Loucy (cell line): ENCODE results near the gene PDE2A.

Source experiments
- H2AFZ ChIP-seq: fragments of 200-600 bp; sonication (generic); 2 replicates; pipeline ENCODE4 v1.6.0; 2016; ENCODE audit warnings: antibody characterized with exemption, mild to moderate bottlenecking, low read length, moderate library complexity
- H3F3A ChIP-seq: fragments of 200-600 bp; 2 replicates; pipeline ENCODE4 v1.6.0; 2016; ENCODE audit warnings: antibody characterized with exemption, low read depth, mild to moderate bottlenecking
- H3K27me3 ChIP-seq: fragments of 200-600 bp; sonication (generic); 2 replicates; pipeline ENCODE4 v1.6.1; 2014; ENCODE audit warnings: low read length, mild to moderate bottlenecking; ENCODE audit not compliant: insufficient read depth, poor library complexity, severe bottlenecking
- H3K36me3 ChIP-seq: fragments of 200-600 bp; sonication (generic); 2 replicates; pipeline ENCODE4 v1.6.1; 2016; ENCODE audit warnings: low read length; ENCODE audit not compliant: insufficient read depth
- H3K4me1 ChIP-seq: fragments of 200-600 bp; sonication (generic); 2 replicates; pipeline ENCODE4 v1.5.1; 2014; ENCODE audit warnings: low read length, mild to moderate bottlenecking; ENCODE audit not compliant: insufficient read depth, poor library complexity, severe bottlenecking
- H3K4me2 ChIP-seq: fragments of 200-600 bp; sonication (generic); 2 replicates; pipeline ENCODE4 v1.6.0; 2014; ENCODE audit warnings: antibody characterized with exemption, low read length, low read depth, mild to moderate bottlenecking; ENCODE audit not compliant: poor library complexity, severe bottlenecking
- H3K4me3 ChIP-seq: fragments of 200-600 bp; sonication (generic); 2 replicates; pipeline ENCODE4 v1.5.1; 2014; ENCODE audit warnings: low read length, mild to moderate bottlenecking, mixed read lengths; ENCODE audit not compliant: poor library complexity, severe bottlenecking
- H3K79me2 ChIP-seq: fragments of 200-600 bp; sonication (generic); 2 replicates; pipeline ENCODE4 v1.6.1; 2014; ENCODE audit warnings: low read length; ENCODE audit not compliant: insufficient read depth
- H3K9ac ChIP-seq: fragments of 200-600 bp; sonication (generic); 2 replicates; pipeline ENCODE4 v1.6.0; 2014; ENCODE audit warnings: mild to moderate bottlenecking, low read depth, low read length, moderate library complexity; ENCODE audit not compliant: poor library complexity, severe bottlenecking
- H3K9me2 ChIP-seq: fragments of 200-600 bp; sonication (generic); replicated peaks from 2 replicates; pipeline ENCODE4 v1.6.1; 2016; ENCODE audit warnings: low read depth, low read length, mixed read lengths
- H3K9me3 ChIP-seq: fragments of 200-600 bp; sonication (generic); 2 replicates; pipeline ENCODE4 v1.6.1; 2014; ENCODE audit warnings: mild to moderate bottlenecking, antibody characterized with exemption, low read length, low read depth; ENCODE audit not compliant: insufficient read depth
- H4K20me1 ChIP-seq: fragments of 200-600 bp; sonication (generic); 2 replicates; pipeline ENCODE4 v1.6.0; 2014; ENCODE audit warnings: antibody characterized with exemption, low read length, mild to moderate bottlenecking; ENCODE audit not compliant: insufficient read depth, poor library complexity, severe bottlenecking
- EZH2phosphoT487 ChIP-seq: fragments of 200-600 bp; IDR thresholded peaks from 2 replicates; pipeline ENCODE4 v1.6.1; 2018; ENCODE audit warnings: antibody characterized with exemption, mild to moderate bottlenecking, moderate library complexity, borderline replicate concordance
- TF ChIP-seq, protein P1 (sequence below): fragments of 200-600 bp; sonication (generic); conservative IDR thresholded peaks from 2 replicates; pipeline ENCODE4 v1.5.1; 2014; ENCODE audit warnings: mild to moderate bottlenecking, antibody characterized with exemption, low read length

The PDE2A gene

GRCh38 chr11:72662036-72662435, 12.2 kb downstream of the PDE2A start:
- Histone ChIP-seq H3K27me3 (no peaks in the 10 kb centered on the region), H2AFZ (no peak overlapping the region), H3K36me3 (no peaks in the 10 kb centered on the region), H3K9me3 (peaks cover under 1% of the 10 kb centered on the region; the same call in 1 of the 2 replicates), H3K4me3 (no peak overlapping the region), H3F3A (no peaks in the 10 kb centered on the region), H3K79me2 (no peaks in the 10 kb centered on the region), H3K9me2 (no peaks in the 10 kb centered on the region), H3K4me1 (no peaks in the 10 kb centered on the region), H4K20me1 (no peaks in the 10 kb centered on the region), H3K4me2 (no peak overlapping the region), H3K9ac (no peak overlapping the region)
- TF ChIP-seq, protein P1, sequence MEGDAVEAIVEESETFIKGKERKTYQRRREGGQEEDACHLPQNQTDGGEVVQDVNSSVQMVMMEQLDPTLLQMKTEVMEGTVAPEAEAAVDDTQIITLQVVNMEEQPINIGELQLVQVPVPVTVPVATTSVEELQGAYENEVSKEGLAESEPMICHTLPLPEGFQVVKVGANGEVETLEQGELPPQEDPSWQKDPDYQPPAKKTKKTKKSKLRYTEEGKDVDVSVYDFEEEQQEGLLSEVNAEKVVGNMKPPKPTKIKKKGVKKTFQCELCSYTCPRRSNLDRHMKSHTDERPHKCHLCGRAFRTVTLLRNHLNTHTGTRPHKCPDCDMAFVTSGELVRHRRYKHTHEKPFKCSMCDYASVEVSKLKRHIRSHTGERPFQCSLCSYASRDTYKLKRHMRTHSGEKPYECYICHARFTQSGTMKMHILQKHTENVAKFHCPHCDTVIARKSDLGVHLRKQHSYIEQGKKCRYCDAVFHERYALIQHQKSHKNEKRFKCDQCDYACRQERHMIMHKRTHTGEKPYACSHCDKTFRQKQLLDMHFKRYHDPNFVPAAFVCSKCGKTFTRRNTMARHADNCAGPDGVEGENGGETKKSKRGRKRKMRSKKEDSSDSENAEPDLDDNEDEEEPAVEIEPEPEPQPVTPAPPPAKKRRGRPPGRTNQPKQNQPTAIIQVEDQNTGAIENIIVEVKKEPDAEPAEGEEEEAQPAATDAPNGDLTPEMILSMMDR = no peak
- no peak for TF ChIP-seq EZH2phosphoT487

DNA sequence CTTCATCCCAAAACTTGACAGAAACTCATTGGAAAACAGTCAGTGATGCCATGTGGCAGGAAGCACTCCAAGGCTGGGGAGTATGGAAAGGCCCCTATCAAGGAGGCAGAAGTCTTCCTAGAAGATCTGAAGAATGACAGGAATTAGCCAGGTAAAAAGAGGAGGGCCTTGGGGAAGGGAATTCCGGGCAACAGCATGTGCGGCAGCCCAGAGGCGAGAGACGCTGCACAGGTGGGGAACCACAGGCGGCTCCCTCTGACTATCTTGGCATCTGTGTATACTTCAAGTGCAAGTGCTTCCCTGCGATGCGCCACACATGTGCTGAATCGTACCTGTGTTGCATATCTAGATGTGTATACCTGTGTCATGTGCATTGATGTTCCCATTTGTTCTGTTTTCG, 12.7 kb downstream of the PDE2A start:
- Histone ChIP-seq H3K79me2 (no peaks in the 10 kb centered on the region), H3K4me3 (no peak overlapping the region), H3K36me3 (no peaks in the 10 kb centered on the region), H4K20me1 (no peaks in the 10 kb centered on the region), H3K9me2 (no peaks in the 10 kb centered on the region), H3K27me3 (no peaks in the 10 kb centered on the region), H3K4me2 (no peak overlapping the region), H3F3A (no peaks in the 10 kb centered on the region), H3K9ac (no peak overlapping the region), H3K4me1 (no peaks in the 10 kb centered on the region), H3K9me3 (no peaks in the 10 kb centered on the region), H2AFZ (no peak overlapping the region)
- TF ChIP-seq, protein P1 = no peak
- no peak for TF ChIP-seq EZH2phosphoT487

DNA sequence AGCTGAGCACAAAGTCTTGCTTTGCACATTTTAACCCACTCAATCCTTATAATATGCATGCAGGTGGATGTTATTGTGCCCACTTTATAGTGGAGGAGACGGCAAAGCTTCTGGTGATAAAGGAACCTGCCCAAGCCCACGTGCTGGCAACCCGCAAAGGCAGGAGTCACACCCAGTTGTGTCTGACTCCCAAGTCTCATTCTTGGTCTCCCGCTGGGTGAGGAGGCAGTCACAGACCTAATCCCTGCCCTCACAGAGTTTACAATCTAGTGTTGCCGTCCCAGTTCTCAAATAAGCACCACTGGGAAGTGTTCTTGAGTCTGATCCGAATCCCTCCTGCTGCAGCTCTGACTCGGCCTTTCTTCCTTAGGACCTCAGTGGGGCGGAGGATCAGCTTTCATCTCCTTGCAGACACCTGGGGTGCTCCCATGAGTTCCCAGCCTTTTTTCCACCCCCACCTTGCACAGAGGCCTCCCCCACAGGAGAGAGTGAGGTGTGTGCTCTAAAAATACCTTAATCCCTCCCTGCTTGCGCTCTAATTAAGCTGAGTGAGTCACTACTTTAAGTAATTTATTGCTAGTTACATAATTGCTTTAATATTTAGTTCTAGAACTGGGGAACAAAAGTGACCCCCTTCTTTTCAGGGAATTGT, 15.1 kb downstream of the PDE2A start:
- Histone ChIP-seq H3K4me3 (no peak overlapping the region), H3K4me1 (no peaks in the 10 kb centered on the region), H3K27me3 (no peaks in the 10 kb centered on the region), H4K20me1 (no peaks in the 10 kb centered on the region), H3K9ac (no peak overlapping the region), H3K36me3 (no peaks in the 10 kb centered on the region), H3F3A (no peaks in the 10 kb centered on the region), H3K9me2 (no peaks in the 10 kb centered on the region), H3K9me3 (no peaks in the 10 kb centered on the region), H3K79me2 (no peaks in the 10 kb centered on the region), H3K4me2 (no peak overlapping the region), H2AFZ (no peak overlapping the region)
- TF ChIP-seq, protein P1 = no peak
- TF ChIP-seq EZH2phosphoT487 = no peak
